Ovary (tissue), 9 donors: Measurements from ENCODE around the gene ATRNL1. TPM values are rescaled to one million over a fixed set of nuclear protein-coding genes. Genes with fewer than 3 reads are reported as not detected.

Experiments
- DNase-seq, 5 donors: peaks; one replicate each; pipeline ENCODE4 v3.0.0-alpha.2; 2019 to 2020
- H3K27ac ChIP-seq, 2 donors: fragments of 200-600 bp; one replicate each; pipeline versions ENCODE4 v1.5.1 to v1.8.0; 2019 to 2022
- H3K27me3 ChIP-seq: fragments of 200-600 bp; one replicate; pipeline ENCODE4 v1.8.0; 2022
- H3K36me3 ChIP-seq: fragments of 200-600 bp; sonication (generic); one replicate; pipeline ENCODE4 v1.5.1; 2019
- H3K4me1 ChIP-seq: one replicate; pipeline ENCODE4 v1.8.1; 2013; ENCODE audit warnings: mild to moderate bottlenecking, moderate library complexity; ENCODE audit not compliant: insufficient read depth
- H3K4me3 ChIP-seq: fragments of 200-600 bp; sonication (generic); one replicate; pipeline ENCODE4 v1.5.1; 2017
- H3K9me3 ChIP-seq, 2 donors: fragments of 200-600 bp in 1 of 2; sonication (generic) in 1 of 2; one replicate each; pipeline versions ENCODE4 v1.5.1 to v1.8.1; 2013 to 2019; ENCODE audit warnings: mild to moderate bottlenecking in 1 of 2, moderate library complexity in 1 of 2
- CTCF ChIP-seq, 3 donors: fragments of 450-650 bp in 2 of 3; fragments of 200-600 bp in 1 of 3; IDR thresholded peaks; one replicate each; pipeline versions ENCODE4 v1.5.1 to v1.8.0; 2016 to 2022; ENCODE audit warnings: antibody characterized with exemption in 3 of 3, mild to moderate bottlenecking in 1 of 3
- EP300 ChIP-seq: sonication (generic); formaldehyde crosslinking; IDR thresholded peaks from one replicate; pipeline ENCODE4 v1.6.1; 2017; ENCODE audit warnings: antibody characterized with exemption
- POLR2A ChIP-seq: fragments of 450-650 bp; IDR thresholded peaks from one replicate; pipeline ENCODE4 v1.6.1; 2017; ENCODE audit warnings: antibody characterized with exemption, mild to moderate bottlenecking, moderate library complexity
- WGBS, 3 donors: extraction: QIAGEN DNeasy Blood & Tissue Kit in 1 of 3; methylation state at CpG; one replicate each; pipeline versions ENCODE4 v1.1.5 to v1.1.7; 2013 to 2017; 5-methylcytosine and 5-hydroxymethylcytosine counted together
- intact Hi-C, 4 donors: fragments of 100-400 bp; cut with DNase I; formaldehyde crosslinking; loops; one replicate each; pipeline versions ENCODE4 v1.11.0 to v1.15.1; 2022 to 2023
- polyA plus RNA-seq, 2 donors: library from polyadenylated mRNA; stranded (reverse); fragments of 200-250 nt in 1 of 2; fragments of 350-450 nt in 1 of 2; fragmentation: Illumina TruSeq in 1 of 2; extraction: RNeasy Lipid Tissue Mini Kit (QIAGEN cat#74804) in 1 of 2; gene quantifications; one replicate each; pipeline ENCODE4 v1.2.3, GENCODE V29; 2013 to 2014
- total RNA-seq, 7 donors: library from RNA; depleted of rRNA in 2 of 7; stranded (reverse); fragments of >200 nt in 2 of 7; fragmentation: NEBNext Ultra II Directional in 3 of 7; extraction: Animal tissue kit (Norgen Biotek cat#: 25700) in 3 of 7; gene quantifications; one replicate each; pipeline versions ENCODE4 v1.1.0 to v1.2.4, GENCODE V29; 2016 to 2023
- donor health status: DM: no; HTN: no; CAD: no; lungs with moderate emphysema.
- donor health status: DM: no; HTN: no; CAD: no.
- donor health status: Bipolar disorder and iron deficiency.
- donor health status: DM: yes; HTN: yes; CAD: no.
- donor health status: DM: no; HTN: no; CAD: no.
- donor health status: DM: yes; HTN: yes; CAD: no.

ATRNL1 gene
- total and polyA plus RNA-seq, 9 donors: 8.1 to 119 (median 77.8) TPM

- no peak overlapping the region for H3K27ac ChIP-seq
- WGBS, 3 donors: 83 to 91% (median 91%) methylated on average over 3 of the region's 3 CpGs
- TF ChIP-seq POLR2A: no peak
- TF ChIP-seq CTCF (IDR thresholded peaks at IDR 0.05): no peak
- no peak for TF ChIP-seq EP300
- intact Hi-C loops: no loop called here
- no peaks in the 10 kb centered on the region for H3K9me3 ChIP-seq
- DNase-seq: no peak
- H3K27me3 ChIP-seq: no peaks in the 10 kb centered on the region
- no peak overlapping the region for H3K4me3 ChIP-seq
- no peaks in the 10 kb centered on the region for H3K36me3 ChIP-seq
- peaks cover 2% of the 10 kb centered on the region for H3K4me1 ChIP-seq
These were observed 852.7 kb downstream of the ATRNL1 start for GRCh38 chr10:115945701-115946445.

- H3K27me3 ChIP-seq: no peaks in the 10 kb centered on the region
- no peak for TF ChIP-seq CTCF (IDR thresholded peaks at IDR 0.05)
- no peak for TF ChIP-seq POLR2A
- TF ChIP-seq EP300: no peak
- no peaks in the 10 kb centered on the region for H3K36me3 ChIP-seq
- H3K4me3 ChIP-seq: no peak overlapping the region
- no peaks in the 10 kb centered on the region for H3K9me3 ChIP-seq
- peaks cover 2% of the 10 kb centered on the region for H3K4me1 ChIP-seq
- no peak overlapping the region for H3K27ac ChIP-seq
- WGBS, 3 donors: 26 to 51% (median 27%) methylated on average over 2 of the region's 2 CpGs
- intact Hi-C loops: no loop called here
- DNase-seq: no peak
These were observed 853.9 kb downstream of the ATRNL1 start for GRCh38 chr10:115947104-115947503.

GRCh38 chr10:115948465-115948864, 855.3 kb downstream of the ATRNL1 start:
- WGBS, 3 donors: 0 to 2% (median 0%) methylated on average over 1 of the region's 1 CpG
- Histone ChIP-seq H3K4me1 (peaks cover 2% of the 10 kb centered on the region), H3K27me3 (no peaks in the 10 kb centered on the region), H3K4me3 (no peak overlapping the region), H3K27ac (no peak overlapping the region), H3K9me3 (no peaks in the 10 kb centered on the region), H3K36me3 (no peaks in the 10 kb centered on the region)
- intact Hi-C loops: no loop called here
- no peak for DNase-seq
- TF ChIP-seq CTCF (IDR thresholded peaks at IDR 0.05) (no peak), EP300 (no peak), POLR2A (no peak)

- DNase-seq: no peak
- Histone ChIP-seq H3K36me3 (no peaks in the 10 kb centered on the region), H3K4me3 (no peak overlapping the region), H3K27me3 (no peaks in the 10 kb centered on the region), H3K27ac (no peak overlapping the region), H3K4me1 (peaks cover 2% of the 10 kb centered on the region), H3K9me3 (no peaks in the 10 kb centered on the region)
- 93 to 98% (median 97%) methylated on average over 9 of the region's 9 CpGs for WGBS, 3 donors
- intact Hi-C loops: no loop called here
- TF ChIP-seq EP300 (no peak), CTCF (IDR thresholded peaks at IDR 0.05) (no peak), POLR2A (no peak)
These were observed 856.2 kb downstream of the ATRNL1 start for GRCh38 chr10:115949282-115949844.
